Lung (tissue), 12 donors: ENCODE data around the gene GPS1. TPM values are rescaled to one million over a fixed set of nuclear protein-coding genes. Genes with fewer than 3 reads are reported as not detected.

ENCODE experiments used
- ATAC-seq: fragments of 200-7000 bp; cut with Tn5 transposase; one replicate; pipeline ENCODE4 v1.9.1; 2020; ENCODE audit warnings: moderate number of reproducible peaks; ENCODE audit not compliant: insufficient read depth, low FRiP score
- DNase-seq, 3 donors: peaks; one replicate each; pipeline ENCODE4 v3.0.0-alpha.2; 2013 to 2017
- H3K27ac ChIP-seq, 2 donors: one replicate each; pipeline ENCODE4 v1.5.1; 2013; ENCODE audit warnings: mild to moderate bottlenecking in 2 of 2, moderate library complexity in 2 of 2, control low read depth in 1 of 2, inconsistent platforms in 1 of 2, low read depth in 1 of 2, low read length in 1 of 2
- H3K27me3 ChIP-seq, 3 donors: one replicate each; pipeline ENCODE4 v1.5.1; 2013; ENCODE audit warnings: low read length in 2 of 3; ENCODE audit not compliant: control insufficient read depth in 3 of 3, insufficient read depth in 3 of 3
- H3K36me3 ChIP-seq, 4 donors: one replicate each; pipeline ENCODE4 v1.5.1; 2013; ENCODE audit warnings: low read length in 4 of 4, mild to moderate bottlenecking in 1 of 4, moderate library complexity in 1 of 4; ENCODE audit not compliant: control insufficient read depth in 4 of 4, insufficient read depth in 4 of 4
- H3K4me1 ChIP-seq, 5 donors: one replicate each; pipeline ENCODE4 v1.5.1; 2013; ENCODE audit warnings: low read length in 5 of 5, mild to moderate bottlenecking in 2 of 5, moderate library complexity in 1 of 5; ENCODE audit not compliant: control insufficient read depth in 5 of 5, insufficient read depth in 5 of 5
- H3K4me3 ChIP-seq: one replicate; pipeline ENCODE4 v1.5.1; 2013; ENCODE audit warnings: mild to moderate bottlenecking, control low read depth, moderate library complexity
- H3K9ac ChIP-seq, 2 donors: one replicate each; pipeline ENCODE4 v1.5.1; 2013; ENCODE audit warnings: low read length in 2 of 2, control low read depth in 1 of 2; ENCODE audit not compliant: insufficient read depth in 1 of 2
- H3K9me3 ChIP-seq, 4 donors: one replicate each; pipeline ENCODE4 v1.5.1; 2013; ENCODE audit warnings: low read length in 3 of 4, mild to moderate bottlenecking in 1 of 4, moderate library complexity in 1 of 4; ENCODE audit not compliant: control insufficient read depth in 4 of 4, insufficient read depth in 3 of 4
- CTCF ChIP-seq: IDR thresholded peaks from 2 replicates; pipeline ENCODE4 v1.5.1; 2012; ENCODE audit warnings: mild to moderate bottlenecking; ENCODE audit errors: control extremely low read depth, extremely low read depth
- WGBS, 2 donors: extraction: QIAGEN DNeasy Blood & Tissue Kit; methylation state at CpG; one replicate each; pipeline ENCODE4 v1.1.7; 2013; 5-methylcytosine and 5-hydroxymethylcytosine counted together
- polyA plus RNA-seq, 2 donors: library from polyadenylated mRNA; stranded (reverse); fragments of 200-250 nt; gene quantifications; one replicate each; pipeline ENCODE4 v1.2.1, GENCODE V29; 2013
- total RNA-seq, 2 donors: library from RNA; depleted of rRNA in 1 of 2; stranded (reverse); fragments of >200 nt in 1 of 2; gene quantifications; one replicate each; pipeline ENCODE4 v1.2.1, GENCODE V29; 2014 to 2021
- donor health status: control.
- donor health status: control.
- donor health status: Bipolar disorder and iron deficiency.
- donor health status: healthy.
- donor health status: DM: yes; HTN: yes; CAD: no.

GPS1 gene
- total and polyA plus RNA-seq, 4 donors, result 71.0 to 102 (median 89.4) TPM

GRCh38 chr17:82008941-82009405, 42.7 kb upstream of the GPS1 start:
- no peak for TF ChIP-seq CTCF
- Histone ChIP-seq H3K27me3 (no peaks in the 10 kb centered on the region), H3K4me1 (peaks cover 0 to 35% (median 3%) of the 10 kb centered on the region in 5 donors), H3K9ac (no peak overlapping the region), H3K36me3 (peaks cover 0 to 23% (median 0%) of the 10 kb centered on the region in 4 donors), H3K4me3 (no peak overlapping the region), H3K27ac (no peak overlapping the region), H3K9me3 (no peaks in the 10 kb centered on the region)
- 85 to 91% methylated on average over 23 to 28 of the region's 28 CpGs for WGBS, 2 donors
- ATAC-seq, result no peak
- no peak for DNase-seq

DNA sequence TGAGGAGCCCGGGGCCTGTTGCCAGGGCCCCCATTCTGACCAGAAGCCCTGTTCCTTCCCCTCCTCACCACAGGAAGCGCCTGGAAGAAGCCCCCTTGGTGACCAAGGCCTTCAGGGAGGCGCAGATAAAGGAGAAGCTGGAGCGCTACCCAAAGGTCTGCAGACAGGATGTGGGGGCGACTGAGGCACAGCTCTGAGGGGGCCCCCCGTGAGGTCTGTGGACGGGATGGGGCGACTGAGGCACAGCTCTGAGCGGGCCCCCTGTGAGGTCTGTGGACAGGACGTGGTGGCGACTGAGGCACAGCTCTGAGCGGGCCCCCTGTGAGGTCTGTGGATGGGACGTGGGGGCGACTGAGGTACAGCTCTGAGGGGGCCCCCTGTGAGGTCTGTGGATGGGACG, 42.3 kb upstream of the GPS1 start:
- no peaks in the 10 kb centered on the region for H3K9me3 ChIP-seq
- H3K27me3 ChIP-seq, result no peaks in the 10 kb centered on the region
- no peak for TF ChIP-seq CTCF
- H3K9ac ChIP-seq, result no peak overlapping the region
- H3K4me3 ChIP-seq, result no peak overlapping the region
- H3K4me1 ChIP-seq, result peaks cover 0 to 35% (median 3%) of the 10 kb centered on the region in 5 donors
- DNase-seq, result no peak
- no peak overlapping the region for H3K27ac ChIP-seq
- 69 to 83% methylated on average over 15 of the region's 15 CpGs for WGBS, 2 donors
- no peak for ATAC-seq
- H3K36me3 ChIP-seq, result peaks cover 0 to 23% (median 0%) of the 10 kb centered on the region in 4 donors

DNA sequence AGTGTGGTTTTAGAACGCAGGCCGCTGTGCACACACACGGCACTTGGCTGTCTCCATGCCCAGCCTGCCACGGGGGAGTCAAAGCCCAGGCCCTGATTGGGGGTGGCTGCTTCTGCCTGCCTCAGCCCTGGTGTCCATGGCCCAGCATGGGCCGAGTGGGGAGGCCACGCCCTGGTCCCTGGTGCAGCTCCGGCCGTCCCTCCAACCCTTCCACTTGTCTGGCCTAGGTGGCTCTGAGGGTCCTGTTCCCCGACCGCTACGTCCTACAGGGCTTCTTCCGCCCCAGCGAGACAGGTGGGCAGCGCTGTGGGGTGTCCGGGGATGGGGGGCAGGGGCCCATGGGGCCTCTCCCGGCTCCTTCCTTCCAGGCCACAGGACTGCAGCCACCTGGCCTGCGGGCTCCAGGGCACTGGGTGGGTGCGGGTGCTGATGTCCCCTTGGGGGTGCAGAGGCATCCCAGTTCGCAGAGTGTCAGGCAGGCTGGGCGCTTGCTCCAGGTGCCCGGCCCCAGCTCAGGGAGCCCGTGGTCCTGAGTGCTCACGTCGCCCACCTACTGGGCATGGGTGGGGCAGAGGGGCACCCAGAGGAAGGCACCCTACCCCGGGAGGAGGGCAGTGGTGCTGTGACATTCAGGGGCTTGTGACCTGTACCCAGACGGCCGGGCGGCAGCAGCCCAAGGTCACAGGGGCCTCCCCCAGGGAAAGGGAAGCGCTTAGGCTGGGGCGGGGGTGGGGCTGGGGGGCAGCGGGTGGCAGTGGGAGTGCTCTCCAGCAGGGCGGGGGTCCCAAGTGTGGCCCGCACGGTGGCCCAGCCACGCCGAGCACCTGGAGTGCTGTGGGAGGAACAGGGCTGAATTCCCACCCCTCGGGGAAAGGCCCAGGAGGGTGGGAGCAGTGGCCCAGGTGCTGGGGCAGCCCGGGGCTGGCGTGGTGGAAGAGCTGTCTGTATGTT, 40.8 kb upstream of the GPS1 start:
- DNase-seq, result no peak
- H3K9ac ChIP-seq, result no peak overlapping the region
- H3K27me3 ChIP-seq, result no peaks in the 10 kb centered on the region
- H3K9me3 ChIP-seq, result no peaks in the 10 kb centered on the region
- no peak overlapping the region for H3K4me3 ChIP-seq
- ATAC-seq, result no peak
- WGBS, 2 donors, result 92 to 93% methylated on average over 37 to 39 of the region's 39 CpGs
- H3K36me3 ChIP-seq, result peaks cover 0 to 23% (median 0%) of the 10 kb centered on the region in 4 donors
- H3K4me1 ChIP-seq, result peaks cover 0 to 37% (median 3%) of the 10 kb centered on the region in 5 donors
- TF ChIP-seq CTCF, result no peak
- no peak overlapping the region for H3K27ac ChIP-seq
